ENCODE results near the gene RPS5.
"Not testable (repeated sequence)": the region's sequence is repeated elsewhere in the genome, so short reads cannot be mapped to it uniquely, and the experiment has no call there.

Gene RPS5

GRCh38 chr19:58356766-58357480, 30.1 kb upstream of the RPS5 start:
- DNase-seq (ENCODE audit: low read depth in 2 of 3, low spot score in 2 of 3) = no peak

GRCh38 chr19:58357481-58358145, 29.5 kb upstream of the RPS5 start:
- no peak for DNase-seq (ENCODE audit: low read depth in 2 of 3, low spot score in 2 of 3)

- DNase-seq (ENCODE audit: low read depth in 2 of 3, low spot score in 2 of 3) = peak in 2 of 3 experiments; percentile 27 to 59
Measured at GRCh38 chr19:58361900-58362271, 25.2 kb upstream of the RPS5 start.

GRCh38 chr19:58362272-58362994, 24.6 kb upstream of the RPS5 start, which contains the start of gene ZNF497:
ZNF497 (minus strand) TSS chr19:58362751; CDS start chr19:58357635, 5,116 bp downstream.
- DNase-seq (ENCODE audit: low read depth in 2 of 3, low spot score in 2 of 3) = peak; percentile 92 to 93 (median 92)

- no peak for DNase-seq (ENCODE audit: low read depth in 2 of 3, low spot score in 2 of 3)
Measured at GRCh38 chr19:58364146-58364545, 22.9 kb upstream of the RPS5 start.

GRCh38 chr19:58366585-58367430, 20.3 kb upstream of the RPS5 start:
- DNase-seq (ENCODE audit: low read depth in 2 of 3, low spot score in 2 of 3) = no peak

GRCh38 chr19:58367698-58368454, 19.2 kb upstream of the RPS5 start:
- no peak for DNase-seq (ENCODE audit: low read depth in 2 of 3, low spot score in 2 of 3)

GRCh38 chr19:58368561-58369360, 18.3 kb upstream of the RPS5 start:
- no peak for DNase-seq (ENCODE audit: low read depth in 2 of 3, low spot score in 2 of 3)

- no peak for DNase-seq (ENCODE audit: low read depth in 2 of 3, low spot score in 2 of 3)
Measured at GRCh38 chr19:58372311-58373133, 14.5 kb upstream of the RPS5 start.

GRCh38 chr19:58374200-58374599, 12.9 kb upstream of the RPS5 start:
- DNase-seq (ENCODE audit: low read depth in 2 of 3, low spot score in 2 of 3) = no peak

GRCh38 chr19:58376724-58377123, 10.3 kb upstream of the RPS5 start:
- not testable (repeated sequence) for DNase-seq (ENCODE audit: low read depth in 2 of 3, low spot score in 2 of 3)

GRCh38 chr19:58379246-58379645, 7.8 kb upstream of the RPS5 start:
- DNase-seq (ENCODE audit: low read depth in 2 of 3, low spot score in 2 of 3) = no peak

- no peak for DNase-seq (ENCODE audit: low read depth in 2 of 3, low spot score in 2 of 3)
Measured at GRCh38 chr19:58380037-58380661, 6.9 kb upstream of the RPS5 start.

- DNase-seq (ENCODE audit: low read depth in 2 of 3, low spot score in 2 of 3) = peak; percentile 87 to 89 (median 88)
Measured at GRCh38 chr19:58380662-58381459, 6.2 kb upstream of the RPS5 start, which contains the start of gene ZNF837. ZNF837 (minus strand) TSS chr19:58381030; CDS start chr19:58369332, 11,698 bp downstream.

- DNase-seq (ENCODE audit: low read depth in 2 of 3, low spot score in 2 of 3) = no peak
Measured at GRCh38 chr19:58381460-58382212, 5.4 kb upstream of the RPS5 start.

GRCh38 chr19:58382997-58383603, 4.0 kb upstream of the RPS5 start:
- DNase-seq (ENCODE audit: low read depth in 2 of 3, low spot score in 2 of 3) = no peak

Data from activated CD8-positive, alpha-beta memory T cell treated with anti-CD3 and anti-CD28 coated beads for 48 hours (primary cell).